HG03558 (cell line): ENCODE measurements around the gene KRTAP20-4.

Experiments
- ATAC-seq: cut with Tn5 transposase; IDR thresholded peaks from one replicate; pipeline ENCODE4 v1.9.1; 2021; ENCODE audit warnings: moderate number of reproducible peaks; ENCODE audit not compliant: unreplicated experiment; ENCODE audit errors: extremely low read depth

Gene KRTAP20-4

DNA sequence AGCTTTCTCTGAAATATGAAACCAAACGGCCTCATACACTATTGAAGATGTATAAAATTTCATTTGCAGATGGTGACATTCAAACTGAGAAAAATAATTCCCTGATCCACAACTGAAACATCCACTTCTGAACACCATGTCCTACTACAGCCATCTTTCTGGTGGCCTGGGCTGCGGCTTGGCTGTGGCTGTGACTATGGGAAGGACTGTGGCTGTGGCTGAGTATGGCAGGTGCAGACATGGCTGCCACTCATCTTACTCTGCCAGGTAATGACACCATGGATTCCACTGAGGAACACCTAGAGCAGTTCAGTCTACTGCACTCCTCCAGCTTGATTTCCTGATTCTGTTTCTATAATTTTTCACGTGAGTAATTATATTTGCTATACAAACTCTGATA lies at the start of gene KRTAP20-4:
Gene KRTAP20-4, plus strand, starts transcription at position 106 of the 400 bp plus-strand sequence.
- no peak for ATAC-seq

GRCh38 chr21:30577766-30578165 lies 42.7 kb upstream of the KRTAP20-4 start:
- ATAC-seq: no peak

DNA sequence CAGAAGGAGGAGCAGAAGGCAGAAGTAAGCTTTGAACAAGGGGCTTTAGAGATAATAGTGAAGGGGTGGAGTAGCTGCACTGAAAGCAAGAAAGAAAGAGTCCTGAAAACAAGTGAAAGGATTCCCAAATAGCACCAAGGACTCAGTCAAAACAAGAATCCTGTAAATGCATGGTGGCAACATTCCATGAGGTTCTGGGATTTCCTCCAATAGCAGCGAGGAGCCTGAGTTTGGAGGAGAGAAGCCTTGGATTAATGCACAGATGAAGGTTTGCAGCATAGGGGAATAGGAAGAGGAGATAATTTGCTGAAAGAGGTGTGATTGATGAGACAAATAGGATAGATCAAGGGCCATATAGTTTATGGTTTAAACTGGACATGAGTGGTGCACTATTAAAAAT lies 41.1 kb upstream of the KRTAP20-4 start:
- no peak for ATAC-seq

- ATAC-seq: no peak
These were observed 40.3 kb upstream of the KRTAP20-4 start for GRCh38 chr21:30580132-30580531.

DNA sequence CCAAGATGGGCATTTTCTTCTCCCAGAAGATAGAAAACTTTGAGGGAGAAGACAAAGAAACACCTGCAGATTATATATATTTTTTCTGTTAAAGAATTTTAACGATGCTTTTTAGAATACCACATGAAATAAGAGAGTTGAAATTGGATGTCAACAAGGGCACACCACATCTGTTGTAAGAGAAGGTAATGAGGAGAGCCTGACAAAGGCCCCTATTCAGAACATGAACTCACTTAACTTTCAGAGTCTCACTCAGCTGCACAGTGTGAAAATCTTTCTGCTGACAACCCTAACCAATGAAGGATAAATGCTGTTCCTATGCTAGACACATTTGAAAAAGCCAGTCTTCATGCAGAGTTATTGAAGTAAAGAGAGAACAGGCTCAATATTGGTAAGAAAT lies 37.6 kb upstream of the KRTAP20-4 start:
- ATAC-seq: no peak

DNA sequence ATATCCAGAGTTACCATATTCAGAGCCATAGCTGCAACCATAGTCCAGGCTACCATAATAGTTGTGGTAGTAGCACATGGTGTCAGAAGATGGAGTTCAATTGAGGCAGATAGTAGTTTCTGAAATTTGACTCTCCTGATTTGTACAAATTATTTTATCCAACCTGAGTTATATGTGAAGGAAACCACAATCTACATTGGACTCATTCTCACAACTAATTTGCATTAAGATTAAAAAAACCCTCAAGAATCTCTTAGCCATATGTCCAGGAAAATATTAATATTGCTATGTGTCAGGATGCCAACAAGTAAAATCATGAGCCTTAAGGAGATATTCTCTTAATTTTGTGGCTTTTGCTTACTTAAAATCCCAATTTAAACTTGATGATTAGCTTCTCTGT lies 30.1 kb upstream of the KRTAP20-4 start, which contains the start of gene KRTAP22-2:
Gene KRTAP22-2, minus strand, starts transcription at position 101 of the 400 bp plus-strand sequence.
- no peak for ATAC-seq

DNA sequence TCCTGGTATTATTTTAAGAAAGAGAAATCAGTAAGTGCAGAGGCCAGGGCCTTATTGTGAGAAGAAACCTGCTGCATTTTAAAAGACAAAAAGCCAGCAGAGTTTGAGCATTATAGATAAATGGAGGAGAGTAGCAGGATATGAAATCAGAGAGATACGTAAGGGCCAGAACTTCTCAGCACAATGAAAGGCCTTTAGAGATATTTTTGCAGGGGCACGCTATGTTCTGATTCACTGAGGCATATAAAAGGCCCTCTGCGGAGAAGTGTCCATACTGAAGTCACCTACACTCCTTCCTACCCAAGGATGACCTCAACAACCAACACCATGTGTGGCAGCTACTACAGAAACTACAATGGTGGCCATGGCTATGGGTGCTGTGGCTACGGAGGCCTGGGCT lies 28.3 kb upstream of the KRTAP20-4 start, which contains the start of gene KRTAP6-3:
Gene KRTAP6-3, plus strand, starts transcription at position 301 of the 400 bp plus-strand sequence. Its CDS starts 6 bp downstream, at position 307.
- ATAC-seq: no peak

DNA sequence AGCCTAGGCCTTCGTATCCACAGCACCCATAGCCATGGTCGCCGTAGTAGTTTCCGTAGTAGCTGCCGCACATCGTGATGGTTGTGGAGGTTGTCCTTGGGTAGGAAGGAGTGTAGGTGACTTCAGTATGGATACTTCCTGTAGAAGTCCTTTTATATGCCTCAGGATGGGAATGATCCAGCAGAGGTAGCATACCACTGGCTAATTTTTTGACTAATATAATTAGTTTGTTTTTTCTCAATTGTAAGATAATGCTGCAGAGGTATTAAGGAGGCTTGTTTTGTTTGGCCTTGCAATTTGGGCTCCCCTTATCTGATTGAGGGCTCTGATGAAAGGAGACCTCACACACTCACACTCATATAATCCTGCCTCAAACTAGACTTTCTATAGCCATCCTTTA lies 21.6 kb upstream of the KRTAP20-4 start, which contains the start of gene KRTAP6-2:
Gene KRTAP6-2, minus strand, starts transcription at position 101 of the 400 bp plus-strand sequence. Its CDS starts 28 bp downstream, at position 73.
- no peak for ATAC-seq

DNA sequence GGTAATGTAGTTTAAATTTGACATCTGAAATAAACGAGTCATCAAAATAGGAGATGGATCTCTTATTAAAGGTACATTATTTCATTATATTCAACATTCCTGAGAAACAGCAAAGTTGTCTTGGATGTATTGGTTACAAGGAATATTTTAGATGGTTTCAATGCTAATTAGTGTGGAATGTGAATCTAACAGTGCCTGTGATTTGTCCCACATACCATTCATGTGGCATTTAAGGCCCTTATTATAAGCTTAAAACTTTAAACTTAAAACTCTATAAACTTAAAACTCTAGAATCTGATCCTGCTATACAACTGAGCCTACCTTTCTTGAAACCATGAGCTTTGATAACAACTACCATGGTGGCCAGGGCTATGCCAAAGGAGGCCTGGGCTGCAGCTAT lies 19.6 kb upstream of the KRTAP20-4 start, which contains the start of gene KRTAP22-1:
Gene KRTAP22-1, plus strand, starts transcription at position 301 of the 400 bp plus-strand sequence.
- ATAC-seq: no peak

DNA sequence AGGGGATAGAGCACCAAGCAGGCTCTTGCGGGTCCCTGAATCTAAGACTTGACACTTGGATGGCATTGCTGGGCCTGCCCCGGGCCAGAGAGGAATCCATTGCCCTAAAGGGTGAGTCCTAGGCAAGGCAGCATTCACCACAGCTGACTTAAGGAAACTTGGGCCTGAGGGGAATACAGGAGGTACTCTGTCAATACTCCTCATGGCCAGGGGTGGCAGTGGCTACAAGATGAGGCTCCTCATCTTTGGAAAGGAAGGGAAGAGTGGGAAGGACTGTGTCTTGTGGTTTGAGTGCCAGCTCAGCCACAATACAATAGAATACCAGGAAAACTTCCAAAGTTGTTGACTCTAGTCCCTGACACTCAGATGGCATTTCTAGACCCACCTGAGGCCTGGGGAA lies 14.5 kb upstream of the KRTAP20-4 start:
- ATAC-seq: no peak

GRCh38 chr21:30612132-30612531 lies 8.3 kb upstream of the KRTAP20-4 start:
- no peak for ATAC-seq

DNA sequence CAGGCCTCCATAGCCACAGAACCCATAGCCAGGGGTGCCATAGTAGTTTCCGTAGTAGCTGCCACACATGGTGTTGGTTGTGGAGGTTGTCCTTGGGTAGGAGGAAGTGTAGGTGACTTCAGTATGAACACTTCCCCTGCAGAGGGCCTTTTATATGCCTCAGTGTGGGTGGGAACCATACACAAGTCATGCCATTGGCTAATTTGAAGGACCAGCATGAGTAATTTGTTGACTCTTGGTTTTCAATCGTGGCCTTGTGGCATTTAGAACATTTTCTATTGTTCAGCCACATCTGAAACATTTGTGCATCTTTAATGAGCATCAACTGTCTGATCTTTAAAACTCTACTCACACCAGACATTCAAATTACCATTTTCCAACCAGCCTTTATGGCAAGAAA lies 6.6 kb upstream of the KRTAP20-4 start, which contains the start of gene KRTAP6-1:
Gene KRTAP6-1, minus strand, starts transcription at position 95 of the 400 bp plus-strand sequence. Its CDS starts 26 bp downstream, at position 69.
- no peak for ATAC-seq

- ATAC-seq: no peak
These were observed 5.2 kb upstream of the KRTAP20-4 start for GRCh38 chr21:30615199-30615598.

GRCh38 chr21:30616125-30616524 lies 4.3 kb upstream of the KRTAP20-4 start, which contains the start of gene KRTAP20-1:
TSS of gene KRTAP20-1 (plus strand) at chr21:30616425. CDS start at chr21:30616455, 30 bp downstream.
- no peak for ATAC-seq

DNA sequence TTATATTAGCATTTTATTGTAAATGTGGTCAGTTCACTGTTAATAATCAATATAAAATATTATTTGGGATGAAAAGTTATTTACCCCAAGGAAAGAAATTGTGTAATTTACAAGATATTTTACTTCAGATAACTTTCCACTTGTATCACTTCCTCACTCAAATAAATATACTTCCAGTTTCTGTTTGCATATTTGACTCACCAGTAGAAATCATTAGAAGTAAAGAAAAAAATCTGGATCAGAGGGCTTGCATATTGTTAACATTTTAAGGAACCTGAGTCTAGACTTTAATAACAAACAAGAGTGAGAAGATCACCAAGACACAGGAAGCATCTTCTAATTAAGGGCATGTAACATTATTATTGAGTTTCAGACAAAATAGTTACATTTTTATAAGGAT lies 347 bp upstream of the KRTAP20-4 start:
- no peak for ATAC-seq

DNA sequence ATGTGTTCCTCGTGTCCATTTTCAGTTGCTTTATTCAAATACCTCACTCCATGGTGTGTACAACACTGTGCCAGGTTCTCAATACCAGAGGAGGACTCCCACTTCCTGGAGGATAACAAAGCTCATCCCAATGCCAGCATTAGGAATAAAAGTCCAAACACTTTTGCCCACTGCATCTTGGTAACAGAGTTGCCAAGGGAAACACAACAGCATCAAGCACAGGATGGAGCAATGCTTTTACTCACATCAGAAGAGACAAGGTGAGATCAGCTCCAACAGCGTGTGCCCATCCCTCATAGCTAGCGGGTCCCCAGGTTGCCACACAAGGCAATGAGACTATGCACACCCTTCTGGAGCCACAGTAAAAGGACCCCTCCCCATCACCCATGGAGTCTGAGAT lies 2.9 kb downstream of the KRTAP20-4 start:
- ATAC-seq: no peak

DNA sequence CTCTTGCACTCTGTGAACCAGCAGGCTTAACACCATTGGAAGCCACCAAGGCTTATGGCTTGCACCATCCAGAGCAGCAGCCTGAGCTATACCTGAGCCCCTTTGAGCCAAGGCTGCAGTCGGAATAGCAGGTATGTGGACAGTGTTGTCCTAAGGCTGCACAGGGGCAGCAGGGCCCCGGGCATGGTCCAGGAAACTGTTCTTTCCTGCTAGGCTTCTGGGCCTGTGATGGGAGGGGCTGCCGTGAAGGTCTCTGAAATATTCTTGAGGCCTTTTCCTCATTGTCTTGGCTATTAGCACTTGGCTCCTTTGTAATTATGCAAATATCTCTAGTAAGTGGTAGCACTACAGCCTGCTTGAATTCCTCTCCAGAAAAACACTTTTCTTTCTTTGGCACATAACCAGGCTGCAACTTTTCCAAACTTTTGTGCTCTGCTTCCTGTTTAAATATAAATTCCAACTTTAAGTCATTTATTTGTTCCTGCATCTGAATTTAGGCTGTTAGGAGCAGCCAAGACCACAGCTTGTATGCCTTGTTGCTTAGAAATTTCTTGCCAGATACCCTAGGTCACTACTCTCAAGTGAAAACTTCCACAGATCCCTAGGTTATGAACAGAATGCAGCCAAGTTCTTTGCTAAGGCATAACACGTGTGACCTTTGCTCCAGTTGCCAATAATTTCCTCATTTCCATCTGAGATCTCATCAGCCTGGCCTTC lies 5.2 kb downstream of the KRTAP20-4 start:
- ATAC-seq: no peak

DNA sequence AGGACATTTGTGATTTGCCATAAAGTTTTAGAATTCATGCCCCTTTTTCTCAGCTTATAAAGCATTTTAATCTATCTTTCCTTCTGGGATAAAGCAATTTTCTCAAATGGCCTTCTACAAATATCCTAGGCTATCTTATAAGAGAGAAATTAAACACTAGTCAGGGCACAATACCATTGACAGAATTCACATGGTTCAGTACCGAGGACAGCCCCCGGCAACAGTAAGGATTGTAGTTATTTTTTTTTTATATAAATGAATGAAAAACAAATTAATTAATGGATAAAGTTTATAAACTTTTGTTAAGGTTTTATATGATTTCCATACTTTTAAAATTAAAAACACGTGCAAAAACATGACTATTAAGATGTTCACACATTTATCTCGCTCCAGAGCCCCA lies 7.7 kb downstream of the KRTAP20-4 start:
- ATAC-seq: no peak

GRCh38 chr21:30629200-30629599 lies 8.8 kb downstream of the KRTAP20-4 start:
- ATAC-seq: no peak

DNA sequence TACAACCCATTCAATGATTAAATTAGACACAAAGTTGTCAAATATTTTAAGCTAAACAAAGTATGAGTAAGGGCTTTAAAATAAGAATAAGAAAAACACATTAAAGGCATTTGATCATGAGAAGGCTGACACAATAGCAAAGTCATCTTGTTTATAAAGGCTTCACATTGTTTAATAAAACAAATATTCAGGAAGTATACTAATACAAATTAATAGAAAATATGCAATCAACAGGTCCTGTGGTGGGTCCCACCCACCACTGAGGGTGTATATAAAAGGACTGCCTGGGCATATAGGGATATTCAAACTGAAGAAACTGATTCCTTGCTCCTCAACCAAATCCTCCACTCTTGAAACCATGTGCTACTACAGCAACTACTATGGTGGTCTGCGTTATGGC lies 14.5 kb downstream of the KRTAP20-4 start, which contains the start of gene KRTAP20-2:
Gene KRTAP20-2, plus strand, starts transcription at position 301 of the 400 bp plus-strand sequence. Its CDS starts 58 bp downstream, at position 359.
- no peak for ATAC-seq

GRCh38 chr21:30638686-30639085 lies 18.3 kb downstream of the KRTAP20-4 start:
- no peak for ATAC-seq
